ENCODE results near the gene SKP1. TPM values are rescaled to one million over a fixed set of nuclear protein-coding genes. Genes with fewer than 3 reads are reported as not detected.
"Not testable (repeated sequence)": the region's sequence is repeated elsewhere in the genome, so short reads cannot be mapped to it uniquely, and the experiment has no call there.

Gene SKP1
- total RNA-seq, 2 donors from 2014 or later: 284 to 339 TPM

DNA sequence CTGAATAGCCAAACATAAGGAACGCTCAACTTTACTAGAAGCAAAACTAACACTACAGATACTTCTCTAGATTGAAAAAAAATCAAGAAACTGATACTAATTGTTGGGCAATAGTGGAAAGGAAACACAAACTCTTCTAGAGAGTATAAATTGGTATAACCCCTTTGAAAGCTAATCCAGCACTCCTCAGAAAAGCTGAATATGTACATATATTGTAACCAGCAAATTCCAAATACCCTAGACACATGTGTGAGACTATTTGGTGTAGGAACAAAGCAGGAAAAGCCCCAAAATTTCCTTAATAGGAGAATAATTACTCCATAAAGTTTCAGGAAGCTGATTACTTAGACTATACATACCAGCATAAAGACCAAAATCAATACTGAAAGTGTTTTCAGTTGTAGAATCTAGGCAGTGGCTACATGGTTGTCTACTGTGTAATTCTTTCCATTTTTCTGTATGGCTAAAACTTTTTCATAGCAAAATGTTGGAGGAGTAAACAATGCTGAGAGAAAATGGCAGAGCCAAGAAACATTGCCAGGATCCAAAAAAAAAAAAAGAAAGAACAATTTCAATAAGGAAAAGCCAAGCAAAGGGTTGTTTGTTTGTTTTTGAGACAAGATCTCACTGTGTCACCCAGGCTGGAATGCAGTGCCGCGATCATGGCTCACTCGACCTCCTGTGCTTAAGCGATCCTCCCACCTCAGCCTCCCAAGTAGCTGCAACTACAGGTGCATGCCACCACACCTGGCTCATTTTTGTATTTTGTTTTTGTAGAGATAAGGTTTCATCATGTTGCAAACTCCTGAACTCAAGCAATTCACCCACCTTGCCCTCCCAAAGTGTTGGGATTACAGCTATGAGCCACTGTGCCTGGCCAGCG lies 15.0 kb downstream of the SKP1 start:
- no peaks in the 10 kb centered on the region for H3K27me3 Mint-ChIP-seq
- H3K4me1 Mint-ChIP-seq: peaks cover 24% of the 10 kb centered on the region
- DNase-seq (no peak), ATAC-seq (no peak)
- no peaks in the 10 kb centered on the region for H3K9me3 ChIP-seq (ENCODE audit: control insufficient read depth, low read length, poor library complexity, severe bottlenecking)
- peaks cover 16% of the 10 kb centered on the region for H3K36me3 Mint-ChIP-seq (ENCODE audit: low read depth)
- no peak overlapping the region for H3K27ac Mint-ChIP-seq
- no peak overlapping the region for H3K4me3 Mint-ChIP-seq

DNA sequence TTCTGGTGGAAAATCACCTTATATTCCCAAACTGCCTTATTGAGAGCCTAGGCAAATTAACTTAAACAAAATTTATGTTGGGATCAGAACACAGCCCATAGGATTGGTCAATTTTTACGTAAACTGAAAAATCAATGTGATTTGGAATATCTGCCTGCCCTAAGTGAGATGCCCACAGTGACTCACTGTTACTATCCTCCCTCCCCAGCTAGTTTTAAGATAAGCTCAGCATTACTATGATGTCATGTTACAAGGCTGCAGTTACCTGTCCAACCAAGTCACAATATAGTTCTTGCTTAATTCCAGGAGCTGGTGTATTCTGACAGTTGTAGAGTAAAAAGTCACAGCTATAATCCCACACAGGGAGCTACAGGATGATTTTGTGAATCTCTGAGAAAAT lies 23.1 kb downstream of the SKP1 start:
- Mint-ChIP-seq H3K27ac (peak overlapping the region; percentile 82), H3K27me3 (no peaks in the 10 kb centered on the region), H3K4me1 (peaks cover 38% of the 10 kb centered on the region), H3K4me3 (no peak overlapping the region), H3K36me3 (ENCODE audit: low read depth) (peaks cover 9% of the 10 kb centered on the region)
- ATAC-seq (no peak), DNase-seq (no peak)
- no peaks in the 10 kb centered on the region for H3K9me3 ChIP-seq (ENCODE audit: control insufficient read depth, low read length, poor library complexity, severe bottlenecking)

DNA sequence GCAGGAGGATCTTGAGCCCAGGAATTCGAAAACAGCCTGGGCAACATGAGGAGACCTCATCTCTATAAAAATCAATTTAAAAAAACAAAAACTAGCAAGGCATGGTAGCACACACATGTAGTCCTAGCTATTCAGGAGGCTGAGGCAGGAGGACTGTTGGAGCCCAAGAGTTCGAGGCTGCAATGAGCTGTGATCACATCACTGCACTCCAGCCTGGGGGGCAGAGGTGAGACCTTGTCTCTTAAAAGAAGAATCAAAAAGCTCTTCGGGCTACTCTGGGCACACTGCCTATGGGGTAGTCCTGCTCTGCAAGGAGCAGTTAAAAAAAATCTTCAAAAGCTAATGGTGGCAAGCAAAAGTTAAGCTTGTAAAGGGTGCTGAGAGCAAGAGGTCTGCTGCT lies 23.5 kb downstream of the SKP1 start:
- peak overlapping the region; percentile 82 for H3K27ac Mint-ChIP-seq
- no peak for ATAC-seq
- peaks cover 9% of the 10 kb centered on the region for H3K36me3 Mint-ChIP-seq (ENCODE audit: low read depth)
- no peaks in the 10 kb centered on the region for H3K27me3 Mint-ChIP-seq
- no peaks in the 10 kb centered on the region for H3K9me3 ChIP-seq (ENCODE audit: control insufficient read depth, low read length, poor library complexity, severe bottlenecking)
- no peak for DNase-seq
- peaks cover 39% of the 10 kb centered on the region for H3K4me1 Mint-ChIP-seq
- no peak overlapping the region for H3K4me3 Mint-ChIP-seq

DNA sequence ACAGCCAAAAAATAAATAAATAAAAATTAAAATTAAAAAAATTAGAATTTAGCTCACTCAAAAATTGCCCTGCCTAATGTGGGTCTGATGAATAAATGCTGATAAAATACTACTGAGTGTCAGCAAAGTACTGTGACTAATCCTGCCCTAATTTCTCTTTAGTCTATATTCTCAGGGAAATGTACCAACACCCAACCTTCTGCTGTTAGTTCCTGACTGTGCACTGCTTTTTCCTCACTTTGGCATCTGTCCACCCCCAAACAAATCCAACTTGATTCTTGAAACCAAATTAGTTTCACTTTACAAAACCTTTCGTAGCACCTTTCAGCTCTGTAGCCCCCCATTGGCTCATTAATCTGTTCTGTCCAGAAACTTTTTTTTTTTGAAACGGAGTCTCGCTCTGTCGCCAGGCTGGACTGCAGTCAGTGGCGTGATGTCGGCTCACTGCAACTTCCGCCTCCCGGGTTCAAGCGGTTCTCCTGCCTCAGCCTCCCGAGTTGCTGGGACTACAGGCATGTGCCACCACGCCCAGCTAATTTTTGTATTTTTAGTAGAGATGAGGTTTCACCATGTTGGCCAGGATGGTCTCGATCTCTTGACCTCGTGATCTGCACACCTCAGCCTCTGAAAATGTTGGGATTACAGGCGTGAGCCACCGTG lies 24.4 kb downstream of the SKP1 start:
- H3K4me3 Mint-ChIP-seq: peak overlapping the region; percentile 52
- ATAC-seq; H3K9me3 ChIP-seq (ENCODE audit: control insufficient read depth, low read length, poor library complexity, severe bottlenecking); H3K36me3 Mint-ChIP-seq (ENCODE audit: low read depth); DNase-seq; H3K27me3 Mint-ChIP-seq: not testable (repeated sequence)
- H3K4me1 Mint-ChIP-seq: peaks cover 36% of the 10 kb centered on the region
- peak overlapping the region; percentile 82 for H3K27ac Mint-ChIP-seq

DNA sequence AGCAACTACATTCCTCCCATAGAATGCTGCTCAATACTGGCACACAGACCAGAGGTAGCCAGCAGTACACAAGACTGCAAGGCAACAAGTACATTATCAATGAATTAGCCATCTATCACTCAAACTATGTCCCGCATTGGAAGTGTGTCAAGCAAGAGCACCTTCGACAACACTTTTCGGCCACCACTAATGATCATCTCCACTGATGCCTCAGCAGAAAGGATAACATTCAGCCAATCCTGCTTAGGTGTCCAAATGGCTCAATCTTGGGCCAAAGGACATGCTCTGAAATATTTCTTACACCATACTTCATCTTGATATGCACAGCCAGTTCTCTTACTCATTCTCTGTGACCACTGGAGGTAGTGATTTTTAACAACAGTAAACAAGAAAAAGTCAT lies 25.0 kb downstream of the SKP1 start:
- H3K4me1 Mint-ChIP-seq: peaks cover 38% of the 10 kb centered on the region
- DNase-seq (no peak), ATAC-seq (no peak)
- H3K9me3 ChIP-seq (ENCODE audit: control insufficient read depth, low read length, poor library complexity, severe bottlenecking): no peaks in the 10 kb centered on the region
- H3K36me3 Mint-ChIP-seq (ENCODE audit: low read depth): peaks cover 8% of the 10 kb centered on the region
- no peak overlapping the region for H3K4me3 Mint-ChIP-seq
- H3K27me3 Mint-ChIP-seq: no peaks in the 10 kb centered on the region
- peak overlapping the region; percentile 82 for H3K27ac Mint-ChIP-seq

DNA sequence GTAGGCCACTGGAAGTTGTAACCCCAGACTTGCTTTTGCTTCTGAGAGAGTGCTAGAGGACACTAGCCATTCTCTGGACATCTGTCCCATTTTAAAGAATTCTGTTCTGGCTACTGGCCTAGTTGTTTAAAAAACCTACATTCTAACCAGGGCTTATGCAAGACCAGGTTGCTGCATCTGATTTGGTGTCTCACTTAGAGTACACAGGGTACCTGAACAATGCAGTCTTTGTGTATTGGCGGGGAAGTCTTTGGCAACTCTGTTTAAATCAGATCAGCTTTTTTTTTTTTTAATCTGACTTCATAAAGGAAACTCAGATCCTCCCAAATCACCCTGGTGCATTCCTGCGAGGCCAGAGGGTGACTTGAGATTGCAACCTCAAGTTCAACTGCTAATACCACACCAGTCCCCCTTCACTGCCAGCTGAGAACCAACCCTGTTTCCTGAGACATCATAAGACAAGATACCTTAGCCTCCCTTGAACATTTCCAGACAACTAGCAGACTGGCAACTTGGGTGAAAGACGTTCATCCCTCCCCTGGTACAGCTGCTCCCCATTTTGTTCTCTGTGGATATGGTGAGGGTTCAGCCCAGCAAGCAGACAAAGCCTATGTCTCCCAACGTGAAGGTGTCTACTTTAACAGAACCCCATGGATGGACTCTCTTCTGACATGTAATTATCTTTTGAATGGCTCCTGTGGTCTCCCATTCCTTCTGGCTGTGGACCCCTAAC lies 27.0 kb downstream of the SKP1 start:
- peaks cover 36% of the 10 kb centered on the region for H3K4me1 Mint-ChIP-seq
- ATAC-seq: no peak
- no peak for DNase-seq
- no peaks in the 10 kb centered on the region for H3K27me3 Mint-ChIP-seq
- H3K36me3 Mint-ChIP-seq (ENCODE audit: low read depth): peaks cover 5% of the 10 kb centered on the region
- peak overlapping the region; percentile 100 for H3K27ac Mint-ChIP-seq
- H3K9me3 ChIP-seq (ENCODE audit: control insufficient read depth, low read length, poor library complexity, severe bottlenecking): no peaks in the 10 kb centered on the region
- peak overlapping the region; percentile 5 for H3K4me3 Mint-ChIP-seq

DNA sequence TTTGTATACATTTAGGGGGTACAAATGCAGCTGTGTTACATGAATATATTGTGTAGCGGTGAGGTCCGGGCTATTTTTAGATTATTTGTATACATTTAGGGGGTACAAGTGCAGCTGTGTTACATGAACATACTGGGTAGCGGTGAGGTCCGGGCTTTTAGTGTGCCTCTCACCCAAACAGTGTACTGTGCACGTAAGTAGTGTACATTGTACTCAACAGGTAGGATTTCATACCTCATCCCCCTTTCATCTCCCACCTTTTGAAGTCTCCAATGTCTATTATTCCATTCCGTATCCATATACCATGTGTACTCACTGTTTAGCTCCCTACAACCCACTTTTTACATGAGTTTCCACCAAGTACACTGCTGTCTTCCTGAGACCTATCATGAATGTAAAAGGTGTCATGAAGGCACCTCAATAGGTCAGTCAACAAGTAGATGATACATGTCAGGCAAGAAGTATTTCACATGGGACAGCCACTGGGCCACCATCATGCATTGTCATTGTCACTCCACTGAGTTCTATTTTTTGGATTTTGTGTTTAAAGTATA lies 27.7 kb downstream of the SKP1 start:
- peak overlapping the region; percentile 56 for H3K4me3 Mint-ChIP-seq
- ATAC-seq (no peak), DNase-seq (no peak)
- H3K36me3 Mint-ChIP-seq (ENCODE audit: low read depth): peaks cover 9% of the 10 kb centered on the region
- no peaks in the 10 kb centered on the region for H3K27me3 Mint-ChIP-seq
- peaks cover 37% of the 10 kb centered on the region for H3K4me1 Mint-ChIP-seq
- H3K27ac Mint-ChIP-seq: peak overlapping the region; percentile 100
- H3K9me3 ChIP-seq (ENCODE audit: control insufficient read depth, low read length, poor library complexity, severe bottlenecking): no peaks in the 10 kb centered on the region

DNA sequence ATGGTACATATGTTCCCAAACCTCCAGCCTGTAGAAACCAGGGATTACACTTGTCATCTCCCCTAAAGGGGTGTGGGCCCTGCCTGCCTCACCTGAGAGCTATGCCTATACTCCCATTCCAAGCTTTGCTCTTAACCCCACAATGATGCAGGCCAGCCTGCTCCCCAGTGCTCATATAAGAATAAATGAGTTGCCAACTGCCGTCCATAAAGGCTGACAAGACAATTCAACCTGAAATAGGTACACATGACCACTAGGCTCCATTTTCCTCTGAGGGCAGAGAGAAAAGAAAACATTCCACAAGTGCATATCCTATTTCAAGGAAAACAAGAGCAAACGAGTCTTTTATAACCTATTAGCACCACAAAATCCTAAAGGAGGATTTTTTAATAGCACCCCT lies 28.4 kb downstream of the SKP1 start:
- H3K4me3 Mint-ChIP-seq: peak overlapping the region; percentile 9
- H3K4me1 Mint-ChIP-seq: peaks cover 39% of the 10 kb centered on the region
- peak overlapping the region; percentile 100 for H3K27ac Mint-ChIP-seq
- H3K36me3 Mint-ChIP-seq (ENCODE audit: low read depth): peaks cover 9% of the 10 kb centered on the region
- no peaks in the 10 kb centered on the region for H3K27me3 Mint-ChIP-seq
- DNase-seq: no peak
- ATAC-seq: no peak
- H3K9me3 ChIP-seq (ENCODE audit: control insufficient read depth, low read length, poor library complexity, severe bottlenecking): no peaks in the 10 kb centered on the region

DNA sequence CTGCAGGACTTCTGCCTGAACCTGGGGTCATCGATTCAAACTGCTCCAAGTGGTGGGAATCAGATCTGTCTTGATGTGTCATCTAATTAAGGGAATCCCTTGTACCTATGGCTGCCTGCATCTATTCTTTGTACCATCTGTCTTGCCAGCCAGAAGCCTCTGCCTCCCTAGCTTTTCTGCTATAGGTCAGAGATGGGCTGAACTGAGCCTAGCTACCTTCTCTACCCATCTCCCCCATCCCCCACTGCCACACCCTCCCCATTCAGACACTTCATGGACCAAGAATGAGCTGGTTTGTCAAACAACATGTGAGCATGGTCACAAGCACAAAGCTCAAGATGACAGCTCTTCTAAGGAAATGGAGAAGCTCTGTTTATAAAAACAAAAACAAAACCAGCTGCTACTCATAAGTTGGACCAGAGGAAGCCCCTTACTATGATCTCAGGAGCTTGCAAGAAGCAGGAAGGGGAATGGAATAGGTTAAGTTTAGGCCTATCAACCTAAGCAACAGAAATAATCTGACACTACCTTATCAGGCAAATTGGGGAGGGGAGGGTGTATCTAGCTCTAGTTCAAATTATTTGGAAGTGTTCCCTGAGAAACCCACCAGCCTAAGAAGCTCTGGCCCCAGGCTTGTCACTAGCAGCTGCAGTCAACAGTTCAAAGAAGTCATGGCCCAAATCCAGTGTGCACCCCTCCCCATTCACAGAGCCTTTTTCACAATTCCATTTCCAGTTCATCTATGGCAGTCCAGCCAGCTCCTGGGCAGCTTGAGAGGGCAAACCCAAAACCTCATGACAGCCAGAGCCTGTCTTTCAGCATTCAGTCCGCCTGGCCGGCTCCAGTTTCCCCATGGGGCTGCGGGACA lies 29.9 kb downstream of the SKP1 start:
- no peaks in the 10 kb centered on the region for H3K9me3 ChIP-seq (ENCODE audit: control insufficient read depth, low read length, poor library complexity, severe bottlenecking)
- Mint-ChIP-seq H3K36me3 (ENCODE audit: low read depth) (peaks cover 9% of the 10 kb centered on the region), H3K4me1 (peaks cover 35% of the 10 kb centered on the region), H3K27me3 (no peaks in the 10 kb centered on the region), H3K27ac (peak overlapping the region; percentile 100), H3K4me3 (peak overlapping the region; percentile 45)
- DNase-seq (no peak), ATAC-seq (no peak)

DNA sequence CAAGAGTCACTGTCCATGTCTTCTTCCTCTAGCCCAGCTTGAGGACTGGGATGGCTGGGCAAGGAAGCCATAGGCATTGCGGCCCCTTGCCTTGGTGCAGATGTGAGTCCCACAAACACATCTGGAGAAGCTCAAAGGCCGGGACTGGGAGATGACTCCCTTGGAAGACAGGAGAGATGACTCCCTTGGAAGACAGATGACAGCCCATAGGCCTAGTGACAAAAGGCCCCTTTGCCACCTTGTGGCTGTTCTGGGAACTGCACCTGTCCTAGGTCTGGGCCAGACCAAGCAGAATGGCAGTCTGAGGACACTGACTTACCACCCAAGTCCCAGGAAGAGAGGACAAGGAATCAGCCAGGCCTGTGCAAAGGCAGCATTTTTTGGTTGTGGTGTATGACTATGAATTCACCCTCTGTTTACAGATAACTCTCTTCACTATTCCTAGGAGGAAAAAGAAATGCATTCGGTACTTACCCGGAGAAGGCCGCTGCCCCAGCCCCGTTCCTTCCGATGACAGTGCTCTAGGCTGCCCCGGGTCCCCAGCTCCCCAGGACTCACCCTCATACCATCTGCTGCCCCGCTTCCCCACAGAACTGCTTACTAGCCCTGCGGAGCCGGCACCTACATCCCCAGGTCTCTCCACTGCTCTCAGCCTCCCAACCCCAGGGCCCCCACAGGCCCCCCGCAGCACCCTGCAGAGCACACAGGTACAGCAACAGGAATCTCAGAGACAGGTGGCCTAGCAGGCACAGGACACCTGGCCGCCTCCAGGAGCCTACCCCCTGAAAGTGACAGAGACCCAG lies 30.8 kb downstream of the SKP1 start:
- no peaks in the 10 kb centered on the region for H3K9me3 ChIP-seq (ENCODE audit: control insufficient read depth, low read length, poor library complexity, severe bottlenecking)
- H3K27me3 Mint-ChIP-seq: no peaks in the 10 kb centered on the region
- ATAC-seq: peak; percentile 79
- peaks cover 41% of the 10 kb centered on the region for H3K4me1 Mint-ChIP-seq
- DNase-seq: peak; percentile 66 to 86 (median 69)
- peaks cover 15% of the 10 kb centered on the region for H3K36me3 Mint-ChIP-seq (ENCODE audit: low read depth)
- peak overlapping the region; percentile 65 for H3K4me3 Mint-ChIP-seq
- H3K27ac Mint-ChIP-seq: peak overlapping the region; percentile 100

DNA sequence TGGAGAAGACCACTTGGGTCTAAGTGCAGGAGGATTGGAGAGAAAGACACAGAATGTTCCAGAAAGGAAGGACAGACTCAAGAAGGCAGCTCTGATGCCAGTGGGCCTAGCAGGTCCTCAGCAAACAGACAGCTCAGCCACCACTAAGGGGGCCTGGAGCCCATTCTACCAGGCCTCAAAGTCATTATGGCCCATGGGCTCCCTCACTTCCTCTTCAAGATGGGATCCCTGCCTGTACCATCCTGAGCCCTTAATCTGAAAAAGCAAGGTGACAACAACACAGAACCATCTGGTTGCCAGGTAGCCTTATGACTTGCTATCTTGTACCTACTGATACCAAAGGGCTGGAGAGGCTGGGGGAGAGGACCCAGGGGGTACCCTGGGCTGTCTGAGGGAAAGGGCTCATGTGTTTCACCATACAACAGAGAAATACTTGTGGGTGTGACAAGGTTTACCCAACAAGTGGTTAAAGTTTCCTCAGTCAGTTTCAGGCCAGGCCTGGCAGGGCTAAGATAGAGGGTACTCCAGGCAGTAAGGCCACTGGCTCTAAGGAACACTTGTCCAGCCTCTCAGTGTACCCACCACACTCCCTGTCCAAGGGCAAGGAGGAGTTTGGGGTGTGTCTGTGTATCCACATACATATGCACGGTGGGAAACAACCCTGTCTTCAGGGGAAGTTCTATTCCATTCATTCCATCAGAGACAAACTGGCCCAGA lies 31.6 kb downstream of the SKP1 start:
- Mint-ChIP-seq H3K27me3 (no peaks in the 10 kb centered on the region), H3K36me3 (ENCODE audit: low read depth) (peaks cover 17% of the 10 kb centered on the region), H3K4me3 (peak overlapping the region; percentile 55), H3K27ac (peak overlapping the region; percentile 100), H3K4me1 (peaks cover 42% of the 10 kb centered on the region)
- H3K9me3 ChIP-seq (ENCODE audit: control insufficient read depth, low read length, poor library complexity, severe bottlenecking): no peaks in the 10 kb centered on the region
- ATAC-seq (peak; percentile 4), DNase-seq (no peak)
